ENCODE results near the gene PKHD1.

The PKHD1 gene

DNA sequence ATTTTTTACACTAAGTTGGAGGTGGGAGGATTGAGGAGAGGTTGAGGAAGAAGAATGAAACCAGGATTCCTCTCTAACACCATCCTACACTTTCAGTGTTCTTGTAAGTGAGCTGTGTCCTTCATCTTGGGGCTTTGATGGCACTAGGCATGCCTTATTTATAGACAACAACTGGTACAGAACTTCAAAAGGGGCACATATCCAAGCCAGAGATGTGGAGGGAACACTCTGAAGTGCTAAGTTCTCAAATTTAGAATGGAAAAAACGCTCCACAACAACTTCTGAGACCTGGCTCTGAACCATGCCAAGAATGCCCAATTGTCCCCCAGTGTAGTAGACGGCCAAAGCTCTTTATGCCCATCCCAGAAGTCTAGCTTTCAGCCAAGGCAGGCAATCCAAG lies 16.2 kb upstream of the PKHD1 start:
- no peak for DNase-seq (ENCODE audit: low spot score)

- no peak for DNase-seq (ENCODE audit: low spot score)
These were observed 15.0 kb upstream of the PKHD1 start for GRCh38 chr6:52102405-52102804.

DNA sequence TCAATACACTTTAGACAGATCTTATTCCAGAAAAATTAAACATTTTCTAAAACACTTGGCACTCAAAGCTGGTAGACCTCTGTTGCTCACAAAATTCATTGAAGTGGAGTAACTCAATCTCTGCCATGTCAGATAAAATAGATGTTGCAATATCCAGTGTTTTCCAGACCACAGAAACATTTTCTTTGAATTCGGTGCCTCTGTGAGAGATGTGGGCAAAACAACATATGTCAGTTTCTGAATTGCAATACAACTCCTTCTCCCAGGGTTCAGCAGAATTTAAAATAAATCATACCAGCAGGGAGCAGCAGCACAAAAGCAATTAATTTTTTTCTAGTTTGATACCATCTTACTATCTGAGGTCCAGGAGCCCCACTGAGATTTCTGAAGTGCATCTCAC lies 11.3 kb upstream of the PKHD1 start:
- no peak for DNase-seq (ENCODE audit: low spot score)

DNA sequence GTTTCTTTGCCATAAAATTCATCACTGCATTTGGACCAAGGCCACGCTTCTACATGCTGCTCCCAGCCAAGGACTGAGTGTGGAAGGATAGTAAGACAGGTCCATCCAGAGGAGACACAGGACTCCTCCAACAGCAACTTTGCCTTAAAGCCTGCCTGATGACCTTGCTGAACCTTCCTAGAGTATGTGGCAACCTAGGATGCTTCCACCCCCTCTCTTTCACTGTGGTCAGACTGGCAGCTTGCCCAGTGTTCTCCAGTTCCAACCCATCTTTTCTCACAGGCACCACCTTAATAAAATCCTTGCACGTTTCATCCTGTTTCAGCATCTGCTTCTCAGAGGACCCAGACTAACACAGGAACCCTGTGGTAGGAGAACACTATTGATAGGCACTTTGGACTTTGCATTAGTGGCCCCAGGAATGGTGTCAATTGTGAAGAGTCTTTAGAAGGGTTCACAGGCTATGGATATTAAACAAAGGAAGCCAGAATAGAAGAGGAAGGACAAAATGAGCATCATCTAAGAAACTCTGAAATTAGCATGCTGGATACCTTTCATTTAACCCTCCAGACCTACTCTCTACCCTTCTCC lies 2.4 kb upstream of the PKHD1 start:
- no peak for DNase-seq (ENCODE audit: low spot score)

DNA sequence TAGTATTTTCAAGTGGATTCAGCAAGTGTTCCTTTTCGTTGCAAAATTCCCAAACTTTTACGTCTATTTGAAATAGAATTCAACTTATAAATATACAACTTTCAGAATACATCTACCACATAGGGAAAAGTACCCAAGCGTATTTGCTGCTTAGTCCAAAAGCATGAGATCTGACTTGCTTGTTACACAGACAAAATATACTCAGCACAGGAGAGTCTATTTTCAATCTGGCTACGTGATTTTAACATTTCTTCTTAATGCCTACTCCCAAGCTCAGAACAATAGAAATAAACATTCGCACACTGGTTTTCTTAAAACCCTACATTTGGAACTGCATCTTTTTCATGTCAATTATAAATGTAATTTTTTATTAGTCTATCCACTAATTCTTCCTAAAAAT lies 672 bp downstream of the PKHD1 start:
- DNase-seq (ENCODE audit: low spot score): no peak

DNA sequence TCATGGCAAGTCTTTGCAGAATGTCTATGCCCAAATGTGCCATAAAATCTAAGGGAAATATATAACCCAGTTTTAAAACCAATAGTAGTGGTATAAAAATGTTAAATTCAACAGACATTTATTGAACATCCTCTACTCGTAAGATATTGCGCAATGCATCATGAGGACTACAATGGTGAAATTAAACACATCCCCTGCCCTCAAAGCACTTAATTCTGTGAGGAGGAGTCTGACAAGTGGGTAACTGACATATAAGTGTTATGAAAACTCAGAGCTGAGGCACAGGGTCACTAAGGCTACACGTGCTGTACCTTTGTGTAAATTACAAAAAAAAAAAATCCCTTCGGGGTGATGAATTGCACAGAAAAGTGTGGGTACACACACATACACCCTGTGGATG lies 6.2 kb downstream of the PKHD1 start:
- DNase-seq (ENCODE audit: low spot score): no peak

DNA sequence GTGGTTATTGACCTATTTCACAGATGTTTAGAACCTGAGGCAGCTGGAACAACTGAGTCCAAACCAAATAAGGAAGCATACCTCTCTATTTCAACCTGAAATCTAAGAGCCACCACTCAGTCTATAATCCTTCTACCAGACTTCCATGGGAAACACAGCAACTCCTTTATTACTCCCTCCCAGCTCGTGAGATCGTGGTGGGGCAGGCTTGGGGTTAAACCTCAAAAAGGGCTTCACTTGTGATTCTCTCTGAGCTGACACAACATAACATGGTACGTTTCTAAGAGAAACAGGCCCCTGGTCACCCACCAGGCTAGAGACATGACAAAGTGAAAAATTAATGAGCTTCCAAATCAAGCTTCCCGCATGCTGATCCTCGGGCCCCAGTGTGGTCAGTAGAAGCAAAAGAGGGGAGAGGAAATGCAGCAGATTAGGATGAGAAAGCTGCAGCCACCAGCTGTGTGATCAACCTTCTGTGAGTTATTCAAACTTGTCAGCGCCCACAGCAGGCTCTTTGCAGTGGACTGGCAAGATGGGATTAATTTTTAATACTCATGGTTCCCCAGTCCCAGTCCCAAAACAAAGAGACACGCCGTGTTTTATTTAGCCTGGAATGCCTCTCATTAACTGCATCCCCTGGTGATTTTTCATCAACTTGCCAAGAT lies 9.3 kb downstream of the PKHD1 start:
- DNase-seq (ENCODE audit: low spot score): no peak

GRCh38 chr6:52077180-52077884 lies 10.1 kb downstream of the PKHD1 start:
- no peak for DNase-seq (ENCODE audit: low spot score)

DNA sequence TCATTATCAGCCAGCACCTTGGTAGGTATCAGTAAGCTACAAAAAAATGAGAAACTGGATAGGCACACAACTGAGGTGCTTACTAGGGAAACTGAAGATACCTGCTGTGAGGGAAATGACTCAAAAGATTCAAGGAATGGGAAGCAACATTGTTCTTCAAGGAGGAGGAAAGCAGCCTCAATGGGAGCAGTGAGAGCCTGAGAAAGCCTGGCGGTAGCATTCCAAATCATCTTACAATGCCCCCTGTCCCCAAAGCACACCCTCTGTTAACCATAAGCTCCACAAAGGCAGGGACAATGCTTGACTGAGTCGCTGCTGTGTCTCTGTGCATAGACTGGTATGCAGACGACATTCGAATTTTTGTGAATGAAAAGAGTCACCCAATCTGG lies 10.6 kb downstream of the PKHD1 start:
- no peak for DNase-seq (ENCODE audit: low spot score)

DNA sequence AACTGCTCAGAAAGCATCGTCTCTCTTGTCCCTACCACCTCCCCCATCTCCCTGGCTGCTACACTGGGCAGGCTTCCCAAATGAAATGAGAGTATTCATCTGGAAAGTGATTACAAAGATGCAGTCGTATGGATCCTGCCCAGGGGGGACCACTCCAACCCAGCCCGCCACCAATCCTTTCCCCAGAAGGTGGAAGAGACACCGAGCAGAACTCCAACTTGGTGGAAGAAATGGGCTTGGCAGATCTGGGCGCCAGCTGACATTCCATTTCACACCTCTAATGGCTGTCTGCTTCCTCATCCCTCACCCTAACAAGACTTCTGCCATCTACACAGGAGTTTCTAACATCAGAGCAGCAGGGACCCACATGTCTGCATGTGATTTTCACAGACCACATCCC lies 12.7 kb downstream of the PKHD1 start:
- DNase-seq (ENCODE audit: low spot score): no peak

DNA sequence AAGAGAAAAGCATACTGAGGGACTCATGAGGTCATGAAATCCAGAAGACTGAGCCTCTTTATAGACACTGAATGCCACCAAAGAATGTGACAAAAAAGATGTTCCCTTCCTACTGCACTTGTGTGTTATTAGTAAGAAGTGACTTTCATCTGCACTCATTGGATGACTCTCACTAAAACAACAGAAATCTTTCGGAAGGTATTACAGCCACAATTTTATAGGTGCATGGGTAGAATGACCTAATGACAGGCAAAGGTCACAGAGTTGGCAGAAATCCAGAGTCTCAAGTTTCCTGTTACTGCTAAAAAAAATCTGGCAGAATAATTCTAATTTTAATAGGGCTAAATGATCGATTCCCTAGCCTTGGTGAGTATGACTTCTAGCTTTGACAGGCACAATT lies 13.3 kb downstream of the PKHD1 start:
- DNase-seq (ENCODE audit: low spot score): no peak

DNA sequence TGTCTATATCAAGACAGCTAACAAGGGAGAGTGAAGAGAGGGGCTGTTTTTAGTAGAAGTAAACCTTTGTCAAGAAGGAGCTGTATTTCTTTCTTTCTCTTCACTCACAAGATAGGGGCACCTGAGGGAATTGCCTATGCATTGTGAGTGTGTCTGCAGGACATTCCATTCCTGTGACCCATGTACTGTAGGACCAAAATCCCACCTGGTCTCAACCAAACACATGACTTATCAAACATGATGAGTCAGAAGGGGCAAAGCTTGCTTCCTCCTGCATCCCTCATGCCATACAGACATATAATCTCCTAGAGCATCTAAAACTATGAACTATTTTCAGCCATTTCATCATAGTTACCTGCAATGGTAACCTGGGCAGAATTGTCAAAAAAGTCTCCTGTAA lies 21.8 kb downstream of the PKHD1 start:
- DNase-seq (ENCODE audit: low spot score): no peak

DNA sequence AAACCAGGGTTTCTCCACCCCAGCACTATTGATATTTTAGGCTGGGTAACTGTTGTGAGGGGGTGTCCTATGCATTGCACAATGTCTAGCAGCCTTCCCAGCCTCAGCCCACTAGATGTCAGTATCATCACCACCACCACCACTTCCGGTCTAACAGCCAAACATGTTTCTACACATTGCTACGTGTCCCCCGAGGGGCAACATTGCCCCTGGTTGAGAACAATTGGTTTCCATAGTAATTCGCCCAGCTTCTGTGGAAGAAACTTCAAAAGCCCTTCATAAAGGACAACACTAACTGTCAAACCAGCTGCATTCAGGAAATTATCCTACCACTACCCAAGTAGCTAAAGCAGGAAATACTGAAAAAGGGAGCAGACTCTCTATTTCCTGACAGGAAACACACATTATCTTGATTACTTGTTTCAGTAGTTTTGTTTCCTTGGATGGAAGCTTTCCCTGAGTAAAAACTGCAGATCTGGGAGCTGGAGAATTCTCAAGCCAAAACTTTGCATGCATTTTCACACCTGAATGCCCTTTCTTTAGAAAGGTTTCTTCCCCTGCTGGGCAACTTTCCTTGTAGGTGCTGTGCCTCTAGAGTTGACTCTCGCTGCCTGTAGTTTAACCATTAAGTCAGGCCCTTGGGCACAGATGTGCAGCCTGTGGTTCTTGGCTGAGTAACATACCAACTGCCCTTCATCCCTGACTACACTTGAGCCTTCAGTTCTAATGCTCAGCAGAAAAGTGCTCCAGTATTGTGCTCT lies 23.6 kb downstream of the PKHD1 start:
- DNase-seq (ENCODE audit: low spot score): peak; percentile 10

- no peak for DNase-seq (ENCODE audit: low spot score)
These were observed 25.9 kb downstream of the PKHD1 start for GRCh38 chr6:52061481-52061880.

GRCh38 chr6:52059821-52060220 lies 27.6 kb downstream of the PKHD1 start:
- no peak for DNase-seq (ENCODE audit: low spot score)

DNA sequence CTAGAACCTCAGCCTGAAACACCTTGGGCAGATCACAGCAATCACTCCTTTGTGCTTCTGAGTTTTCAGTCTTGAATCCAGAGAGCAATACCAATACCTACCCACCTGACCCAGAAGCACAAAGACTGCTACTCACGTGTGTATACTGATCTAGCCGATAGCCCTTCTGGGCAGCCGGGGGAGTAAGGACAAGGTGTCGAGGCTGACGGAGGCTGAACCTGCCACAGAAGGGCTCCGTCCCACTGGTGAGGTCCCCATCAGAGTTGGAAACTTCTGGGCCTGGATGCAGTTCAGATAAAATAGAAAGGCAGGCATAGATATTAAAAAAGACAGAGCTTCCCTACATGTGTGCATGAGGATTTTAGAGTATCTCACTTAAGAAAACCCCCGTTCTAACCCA lies 32.0 kb downstream of the PKHD1 start:
- no peak for DNase-seq (ENCODE audit: low spot score)

DNA sequence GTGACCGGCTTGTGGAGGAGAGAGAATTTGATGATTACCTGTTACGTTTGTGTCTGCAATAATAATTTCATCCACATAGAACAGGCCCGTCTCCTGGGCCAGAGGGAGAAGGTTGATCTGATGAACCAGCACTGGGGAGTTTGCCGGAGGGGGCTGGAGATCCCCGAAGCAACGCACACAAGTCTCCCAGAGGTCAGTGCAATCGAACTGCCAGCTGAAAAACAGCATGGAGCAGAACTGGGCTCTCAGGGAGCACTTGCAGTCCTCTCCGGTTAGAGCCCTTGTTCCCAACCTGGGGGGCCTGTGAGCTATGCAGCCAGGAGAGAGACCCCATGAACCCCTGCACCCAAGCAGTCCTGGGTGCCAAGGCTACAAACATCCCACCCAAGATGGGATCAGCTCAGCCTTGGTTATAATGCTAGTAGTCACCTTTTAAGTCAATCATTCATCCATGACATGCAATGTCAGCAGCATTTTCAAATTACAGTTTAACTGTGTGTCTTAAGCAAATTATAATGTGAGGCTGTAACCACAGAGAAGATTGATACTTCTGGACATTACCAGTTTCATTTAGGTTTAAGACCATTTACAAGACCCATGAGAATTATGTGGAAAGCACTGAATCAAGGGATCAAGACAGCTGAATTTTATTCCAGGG lies 34.2 kb downstream of the PKHD1 start:
- no peak for DNase-seq (ENCODE audit: low spot score)

- DNase-seq (ENCODE audit: low spot score): no peak
These were observed 37.4 kb downstream of the PKHD1 start for GRCh38 chr6:52050051-52050405.

DNA sequence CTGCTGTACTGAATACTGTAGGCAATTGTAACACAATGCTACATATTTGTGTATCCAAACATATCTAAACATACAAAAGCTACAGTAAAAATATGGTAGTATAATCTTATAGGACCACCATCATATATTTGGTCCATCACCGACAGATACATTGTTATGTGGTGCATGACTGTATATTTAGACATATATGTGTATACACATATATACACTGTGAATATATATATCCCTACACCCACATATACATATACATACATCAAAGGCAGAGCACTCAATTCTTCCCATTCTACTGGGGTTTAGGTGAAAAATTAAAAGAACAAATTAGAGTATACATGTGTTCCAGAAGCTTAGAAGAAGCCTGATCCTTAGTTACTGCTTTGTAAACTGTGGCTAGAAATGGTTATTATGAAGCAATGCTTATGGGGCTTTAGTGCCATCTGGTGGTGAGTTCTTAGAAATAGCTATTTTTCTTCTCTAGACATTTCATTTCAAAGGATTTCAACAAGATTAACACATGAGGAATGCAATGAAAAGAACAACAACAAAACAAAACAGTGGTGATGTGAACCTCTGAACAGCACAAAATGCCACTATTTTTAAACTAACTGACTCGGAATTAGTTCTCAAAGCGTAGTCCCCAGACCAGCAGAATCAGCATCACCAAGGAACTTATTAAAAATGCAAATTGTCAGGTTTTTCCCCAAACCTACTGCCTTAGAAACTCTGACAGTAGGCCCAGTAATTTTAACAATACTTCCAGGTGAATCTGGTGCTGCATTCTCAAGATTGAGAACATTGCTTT lies 38.0 kb downstream of the PKHD1 start:
- DNase-seq (ENCODE audit: low spot score): peak; percentile 36

GRCh38 chr6:52046456-52046855 lies 41.0 kb downstream of the PKHD1 start:
- no peak for DNase-seq (ENCODE audit: low spot score)

GRCh38 chr6:52045481-52045880 lies 41.9 kb downstream of the PKHD1 start:
- no peak for DNase-seq (ENCODE audit: low spot score)

- DNase-seq (ENCODE audit: low spot score): no peak
These were observed 42.4 kb downstream of the PKHD1 start for GRCh38 chr6:52045033-52045432.

All from cerebellar cortex (tissue), 1 donor.